Neural cell (in vitro differentiated cells): Measurements from ENCODE around the gene PIP4K2A.

ENCODE experiments used
- CTCF ChIP-seq: fragments of 450-650 bp; IDR thresholded peaks from 2 replicates; pipeline ENCODE4 v1.5.1; 2014; ENCODE audit warnings: antibody characterized with exemption, mild to moderate bottlenecking, moderate library complexity; ENCODE audit not compliant: poor library complexity, severe bottlenecking
- POLR2AphosphoS5 ChIP-seq: IDR thresholded peaks from 2 replicates; pipeline ENCODE4 v1.6.1; 2012
- RAD21 ChIP-seq: fragments of 450-650 bp; conservative IDR thresholded peaks from 2 replicates; pipeline ENCODE4 v1.6.1; 2014; ENCODE audit warnings: antibody characterized with exemption, mild to moderate bottlenecking, moderate library complexity
- REST ChIP-seq: IDR thresholded peaks from 2 replicates; pipeline ENCODE4 v1.6.1; 2012; ENCODE audit warnings: borderline replicate concordance

- no peak for TF ChIP-seq POLR2AphosphoS5
- TF ChIP-seq REST: no peak
- TF ChIP-seq CTCF: no peak
- TF ChIP-seq RAD21: no peak
Observed at GRCh38 chr10:22531441-22531840, 182.9 kb downstream of the PIP4K2A start.
